ENCODE measurements around the gene GPR162.

The GPR162 gene, protein sequence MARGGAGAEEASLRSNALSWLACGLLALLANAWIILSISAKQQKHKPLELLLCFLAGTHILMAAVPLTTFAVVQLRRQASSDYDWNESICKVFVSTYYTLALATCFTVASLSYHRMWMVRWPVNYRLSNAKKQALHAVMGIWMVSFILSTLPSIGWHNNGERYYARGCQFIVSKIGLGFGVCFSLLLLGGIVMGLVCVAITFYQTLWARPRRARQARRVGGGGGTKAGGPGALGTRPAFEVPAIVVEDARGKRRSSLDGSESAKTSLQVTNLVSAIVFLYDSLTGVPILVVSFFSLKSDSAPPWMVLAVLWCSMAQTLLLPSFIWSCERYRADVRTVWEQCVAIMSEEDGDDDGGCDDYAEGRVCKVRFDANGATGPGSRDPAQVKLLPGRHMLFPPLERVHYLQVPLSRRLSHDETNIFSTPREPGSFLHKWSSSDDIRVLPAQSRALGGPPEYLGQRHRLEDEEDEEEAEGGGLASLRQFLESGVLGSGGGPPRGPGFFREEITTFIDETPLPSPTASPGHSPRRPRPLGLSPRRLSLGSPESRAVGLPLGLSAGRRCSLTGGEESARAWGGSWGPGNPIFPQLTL

DNA sequence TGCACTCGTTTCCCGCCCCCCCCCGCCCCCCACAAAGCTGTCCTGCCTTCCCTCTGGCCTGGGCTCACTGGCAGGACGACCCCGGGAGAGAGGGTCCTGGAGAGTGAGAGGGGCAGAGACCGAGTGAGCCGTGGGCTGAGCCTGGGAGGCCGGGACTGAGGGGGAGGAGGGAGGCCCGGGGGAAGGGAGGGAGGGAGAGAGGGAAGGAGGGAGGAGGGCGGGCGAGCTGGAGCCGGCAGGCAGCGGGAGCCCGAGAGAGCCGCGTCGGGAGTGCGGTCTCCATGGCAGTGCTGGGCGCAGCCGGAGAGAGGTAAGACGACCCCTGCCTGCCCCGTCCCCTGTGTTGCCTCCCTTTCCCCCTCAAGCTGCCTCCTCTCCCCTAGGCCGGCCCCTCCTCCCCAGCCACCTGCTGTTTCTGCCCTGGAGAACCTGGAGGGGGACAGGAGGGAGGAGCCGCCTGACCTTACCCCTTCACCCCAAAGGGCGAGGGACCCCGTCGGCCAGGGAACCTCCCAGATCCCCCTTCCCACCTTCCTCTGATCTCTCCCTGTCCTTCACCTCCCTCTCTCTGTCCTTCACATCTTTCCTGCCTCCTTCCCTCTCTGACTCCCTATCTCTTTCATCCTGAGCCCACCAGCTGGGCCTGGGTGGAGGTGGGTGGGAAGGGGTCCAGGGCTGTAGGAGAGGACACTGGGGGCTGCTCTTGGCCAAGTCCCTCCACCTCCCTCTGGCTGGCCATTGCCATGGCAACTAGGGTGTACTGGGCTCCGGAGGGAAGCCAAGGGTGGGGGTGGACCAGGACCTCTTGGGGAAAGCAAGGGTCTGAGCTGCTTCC, at the start of gene GPR162:
Gene GPR162, plus strand, starts transcription at position 231 of the 835 bp plus-strand sequence. CDS start 2,078 bp downstream, outside the sequence.
- no peak for DNase-seq

DNA sequence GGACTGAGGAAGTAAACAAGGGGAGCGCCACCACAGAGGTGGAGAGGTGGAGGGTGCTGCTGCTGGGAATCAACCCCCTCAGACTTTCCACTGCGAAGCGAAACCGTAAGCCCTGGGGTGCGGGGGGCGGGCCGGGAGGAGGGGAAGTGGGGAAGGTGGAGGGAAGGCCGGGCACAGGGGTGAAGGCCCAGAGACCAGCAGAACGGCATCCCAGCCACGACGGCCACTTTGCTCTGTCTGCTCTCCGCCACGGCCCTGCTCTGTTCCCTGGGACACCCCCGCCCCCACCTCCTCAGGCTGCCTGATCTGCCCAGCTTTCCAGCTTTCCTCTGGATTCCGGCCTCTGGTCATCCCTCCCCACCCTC, 49.3 kb upstream of the GPR162 start, which contains the start of gene LAG3:
Gene LAG3, plus strand, starts transcription at position 190 of the 365 bp plus-strand sequence. CDS start 333 bp downstream, outside the sequence.
- no peak for DNase-seq

DNA sequence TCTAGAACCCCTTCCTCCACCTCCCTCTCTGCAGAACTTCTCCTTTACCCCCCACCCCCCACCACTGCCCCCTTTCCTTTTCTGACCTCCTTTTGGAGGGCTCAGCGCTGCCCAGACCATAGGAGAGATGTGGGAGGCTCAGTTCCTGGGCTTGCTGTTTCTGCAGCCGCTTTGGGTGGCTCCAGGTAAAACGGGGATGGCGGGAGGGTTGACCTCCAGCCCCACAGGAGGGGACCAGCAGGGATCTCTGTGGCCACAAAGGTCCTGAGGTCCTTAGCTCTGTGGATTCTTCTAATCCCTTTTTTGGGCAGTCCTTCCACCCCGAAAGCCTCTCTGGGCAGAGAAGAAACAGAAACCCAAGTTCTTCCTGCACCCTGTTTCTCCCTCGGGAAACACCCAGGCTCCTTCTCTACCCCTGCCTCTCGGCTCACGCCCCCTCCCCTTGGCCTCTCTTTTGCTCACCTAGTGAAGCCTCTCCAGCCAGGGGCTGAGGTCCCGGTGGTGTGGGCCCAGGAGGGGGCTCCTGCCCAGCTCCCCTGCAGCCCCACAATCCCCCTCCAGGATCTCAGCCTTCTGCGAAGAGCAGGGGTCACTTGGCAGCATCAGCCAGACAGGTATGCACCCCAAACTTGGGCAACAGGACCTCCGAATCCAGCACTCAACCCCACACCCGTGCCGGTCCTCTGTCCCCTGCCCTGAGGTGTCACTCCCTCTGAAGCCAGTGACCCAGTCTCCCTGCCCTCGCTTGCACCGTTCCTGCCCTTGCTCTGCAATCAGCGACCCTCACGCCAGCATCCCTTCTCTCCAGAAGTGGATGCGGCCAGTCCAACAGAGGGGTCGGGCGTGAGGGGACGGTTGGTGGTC, 48.7 kb upstream of the GPR162 start:
- DNase-seq = no peak

DNA sequence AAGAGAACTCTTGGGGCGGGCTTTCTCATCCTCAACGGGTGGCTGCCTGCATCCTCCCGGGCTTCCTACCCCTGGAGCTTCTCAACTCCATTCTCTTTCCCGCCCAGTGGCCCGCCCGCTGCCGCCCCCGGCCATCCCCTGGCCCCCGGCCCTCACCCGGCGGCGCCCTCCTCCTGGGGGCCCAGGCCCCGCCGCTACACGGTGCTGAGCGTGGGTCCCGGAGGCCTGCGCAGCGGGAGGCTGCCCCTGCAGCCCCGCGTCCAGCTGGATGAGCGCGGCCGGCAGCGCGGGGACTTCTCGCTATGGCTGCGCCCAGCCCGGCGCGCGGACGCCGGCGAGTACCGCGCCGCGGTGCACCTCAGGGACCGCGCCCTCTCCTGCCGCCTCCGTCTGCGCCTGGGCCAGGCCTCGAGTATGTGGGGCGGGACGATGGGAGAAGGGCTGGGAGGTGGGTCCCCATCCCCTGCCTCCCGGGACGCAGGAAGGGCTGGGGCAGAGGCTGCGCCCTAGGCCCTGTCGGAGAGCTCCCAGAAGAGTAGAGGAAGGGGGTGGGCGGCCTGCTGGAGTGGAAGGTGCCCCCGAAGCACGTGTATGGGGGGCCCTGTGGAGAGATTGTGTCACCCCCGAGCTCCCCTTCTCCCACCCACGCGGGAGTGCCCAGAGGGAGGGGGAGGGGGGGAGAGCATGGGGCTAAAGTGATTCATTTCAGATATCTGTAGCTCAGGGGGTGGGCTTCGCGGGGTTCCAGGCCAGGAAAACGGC, 47.9 kb upstream of the GPR162 start:
- no peak for DNase-seq

DNA sequence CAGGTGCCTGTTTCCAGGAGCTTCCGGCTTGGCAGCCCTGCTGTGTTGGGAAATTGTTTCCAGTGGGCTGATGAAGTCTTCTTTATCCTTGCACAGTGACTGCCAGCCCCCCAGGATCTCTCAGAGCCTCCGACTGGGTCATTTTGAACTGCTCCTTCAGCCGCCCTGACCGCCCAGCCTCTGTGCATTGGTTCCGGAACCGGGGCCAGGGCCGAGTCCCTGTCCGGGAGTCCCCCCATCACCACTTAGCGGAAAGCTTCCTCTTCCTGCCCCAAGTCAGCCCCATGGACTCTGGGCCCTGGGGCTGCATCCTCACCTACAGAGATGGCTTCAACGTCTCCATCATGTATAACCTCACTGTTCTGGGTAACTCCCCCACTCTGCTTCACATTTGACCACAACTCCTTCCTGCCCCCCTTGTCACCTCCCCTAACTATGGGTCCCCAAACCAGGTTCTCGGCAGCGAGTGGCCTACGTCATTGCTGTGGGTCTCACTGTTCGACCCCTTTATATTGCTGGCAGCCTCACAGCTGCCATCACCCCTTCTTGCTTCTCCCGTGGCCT, 47.0 kb upstream of the GPR162 start:
- DNase-seq = peak; percentile 64

DNA sequence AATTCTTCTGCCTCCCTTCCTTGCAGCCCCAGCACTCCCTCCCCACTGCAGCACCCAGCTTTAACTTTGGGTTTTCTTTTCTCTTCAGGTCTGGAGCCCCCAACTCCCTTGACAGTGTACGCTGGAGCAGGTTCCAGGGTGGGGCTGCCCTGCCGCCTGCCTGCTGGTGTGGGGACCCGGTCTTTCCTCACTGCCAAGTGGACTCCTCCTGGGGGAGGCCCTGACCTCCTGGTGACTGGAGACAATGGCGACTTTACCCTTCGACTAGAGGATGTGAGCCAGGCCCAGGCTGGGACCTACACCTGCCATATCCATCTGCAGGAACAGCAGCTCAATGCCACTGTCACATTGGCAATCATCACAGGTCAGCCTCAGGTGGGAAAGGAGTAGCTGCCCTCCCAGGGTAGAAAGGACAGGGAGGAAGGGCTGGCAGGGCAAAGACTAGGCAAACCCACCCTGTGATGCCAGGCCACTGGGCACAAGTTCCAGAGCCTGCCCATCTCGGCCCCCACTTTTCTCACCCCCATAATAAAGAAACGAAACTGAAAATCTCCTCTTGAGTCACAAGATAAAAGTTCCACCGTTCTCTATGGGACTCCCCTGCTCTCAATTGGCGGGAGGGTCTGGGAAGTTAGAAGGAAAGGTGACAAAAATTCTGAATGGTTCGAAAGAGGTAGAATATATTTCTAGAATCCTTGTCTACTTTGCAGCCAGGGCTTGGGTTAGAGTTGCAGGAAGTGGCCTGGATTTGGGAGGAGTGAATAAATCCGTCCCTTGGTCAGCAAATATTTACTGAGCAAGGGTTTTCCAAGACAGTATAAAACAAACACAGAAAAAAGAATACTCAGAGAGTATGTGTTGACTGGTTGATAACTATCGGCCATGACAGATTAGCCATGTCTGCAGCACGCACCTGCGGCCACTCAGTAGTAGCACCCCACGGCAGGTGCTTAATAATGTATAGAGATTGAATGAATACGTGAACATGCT, 46.1 kb upstream of the GPR162 start:
- DNase-seq = no peak

DNA sequence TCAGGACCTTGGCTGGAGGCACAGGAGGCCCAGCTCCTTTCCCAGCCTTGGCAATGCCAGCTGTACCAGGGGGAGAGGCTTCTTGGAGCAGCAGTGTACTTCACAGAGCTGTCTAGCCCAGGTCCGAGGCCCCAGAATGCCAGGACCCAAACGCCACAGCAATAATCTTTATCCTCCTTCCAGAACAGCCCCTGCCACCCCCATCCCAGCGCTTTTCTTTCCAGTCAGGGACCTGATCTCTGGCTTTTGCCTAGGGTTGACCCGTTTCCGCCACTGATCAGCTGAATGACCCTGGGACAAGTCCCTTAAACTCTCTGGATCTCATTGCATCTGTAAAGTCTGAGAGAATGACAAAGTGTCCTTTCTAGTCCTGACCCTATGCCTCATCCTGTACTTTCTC, 44.2 kb upstream of the GPR162 start:
- DNase-seq = no peak

DNA sequence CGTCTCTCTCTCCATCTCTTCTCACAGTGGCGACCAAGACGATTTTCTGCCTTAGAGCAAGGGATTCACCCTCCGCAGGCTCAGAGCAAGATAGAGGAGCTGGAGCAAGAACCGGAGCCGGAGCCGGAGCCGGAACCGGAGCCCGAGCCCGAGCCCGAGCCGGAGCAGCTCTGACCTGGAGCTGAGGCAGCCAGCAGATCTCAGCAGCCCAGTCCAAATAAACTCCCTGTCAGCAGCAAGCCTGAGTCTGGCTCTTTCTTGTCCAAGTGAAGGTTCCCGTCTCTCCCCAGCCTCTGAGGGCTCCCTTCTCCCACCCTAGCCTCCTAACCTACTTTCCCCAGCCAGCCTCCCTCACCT, 43.4 kb upstream of the GPR162 start:
- DNase-seq = no peak

DNA sequence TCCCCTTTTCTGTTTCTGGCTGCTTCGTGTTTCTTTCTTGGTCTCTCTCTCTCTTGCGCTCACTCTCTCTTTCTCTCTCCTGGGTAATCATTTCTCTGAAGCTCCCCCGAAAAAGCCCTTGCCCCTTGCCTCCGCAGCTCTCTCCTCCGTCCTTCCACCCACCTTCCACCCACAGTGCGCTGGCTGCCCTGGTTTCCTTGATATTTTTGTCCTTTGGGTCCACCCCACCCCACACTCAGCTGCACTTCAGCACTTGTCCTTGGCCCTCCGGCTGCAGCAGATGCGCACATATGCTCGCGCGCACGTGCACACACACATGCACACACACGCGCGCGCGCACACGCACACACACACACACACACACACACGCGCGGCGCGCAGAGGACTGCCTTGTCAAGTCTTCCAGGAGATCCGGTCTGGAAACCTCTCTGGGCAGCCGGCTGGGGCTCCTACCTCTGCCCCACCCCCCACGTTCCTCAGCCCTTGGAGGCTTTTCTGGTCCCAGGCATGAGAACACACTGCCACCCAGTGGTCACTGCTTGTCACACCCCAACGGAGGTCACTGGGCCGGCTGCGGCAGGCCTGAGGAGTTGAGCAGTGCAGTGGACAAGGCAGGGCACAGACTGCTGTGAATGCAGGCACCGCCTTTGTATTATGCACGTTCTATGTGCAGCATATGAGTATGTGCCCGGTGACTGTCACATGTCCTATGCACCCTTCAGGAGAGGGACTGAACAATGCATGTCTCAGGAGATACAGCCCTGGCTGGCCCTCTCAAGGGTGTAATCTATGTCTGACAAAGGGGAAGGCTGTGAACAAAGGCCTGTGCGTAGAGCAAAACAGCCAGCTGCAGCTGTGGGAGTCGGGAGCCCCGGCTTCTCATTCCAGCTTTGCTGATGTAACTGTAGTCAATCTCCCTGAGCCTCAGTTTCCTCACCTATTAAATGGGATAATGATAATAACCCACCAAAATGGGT, 42.8 kb upstream of the GPR162 start:
- peak; percentile 85 for DNase-seq

DNA sequence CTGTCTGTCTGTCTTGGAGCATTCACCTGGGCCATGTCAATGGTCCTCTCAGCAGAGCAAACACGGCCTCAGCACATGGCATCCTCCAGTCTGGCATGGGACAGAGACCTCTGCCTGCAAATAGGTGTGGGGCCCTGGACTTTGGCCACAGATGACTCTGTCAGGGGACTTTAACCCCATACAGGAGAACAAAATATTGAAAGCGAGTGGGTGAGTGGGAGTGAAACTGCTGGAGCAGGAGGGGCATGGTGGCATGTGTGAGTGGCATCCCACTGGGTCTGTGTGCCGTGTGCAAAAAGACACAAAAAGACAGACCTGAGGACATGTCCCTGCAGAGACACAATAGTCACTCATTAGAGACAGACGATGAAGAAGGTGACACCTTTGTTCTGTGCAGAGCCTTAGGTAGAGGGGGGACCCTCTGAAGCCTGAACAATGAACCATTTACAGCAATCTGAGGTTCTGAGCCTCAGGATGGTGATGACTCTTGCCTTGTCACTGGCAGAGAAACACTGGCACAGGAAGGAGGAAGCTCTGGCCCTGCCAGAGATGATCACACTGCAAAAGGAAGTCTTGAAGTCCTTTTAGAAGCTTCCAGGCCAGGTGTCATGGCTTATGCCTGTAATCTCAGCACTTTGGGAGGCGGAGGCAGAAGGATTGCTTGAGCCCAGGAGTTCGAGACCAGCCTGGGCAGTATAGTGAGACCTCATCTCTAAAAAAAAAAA, 41.8 kb upstream of the GPR162 start:
- DNase-seq = no peak

DNA sequence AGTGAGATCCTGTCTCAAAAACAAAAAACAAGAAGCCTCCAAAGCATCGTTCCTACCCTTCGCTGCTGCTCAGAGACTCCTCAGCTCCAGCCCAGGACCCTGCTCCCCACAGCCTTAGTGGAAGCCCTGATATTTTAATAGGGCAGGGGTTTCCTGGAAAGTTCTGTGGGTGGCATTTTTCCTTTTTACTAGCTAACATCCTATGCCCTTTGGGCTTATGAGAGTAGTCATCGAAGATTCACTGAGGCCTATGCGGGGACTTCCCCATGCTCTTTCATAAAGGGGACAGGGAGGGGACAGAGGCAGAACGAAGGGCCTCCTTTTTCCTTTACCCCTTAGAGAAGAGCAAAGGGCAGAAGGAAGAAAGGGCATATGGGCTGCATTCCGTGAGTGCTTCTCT, 41.0 kb upstream of the GPR162 start:
- no peak for DNase-seq

DNA sequence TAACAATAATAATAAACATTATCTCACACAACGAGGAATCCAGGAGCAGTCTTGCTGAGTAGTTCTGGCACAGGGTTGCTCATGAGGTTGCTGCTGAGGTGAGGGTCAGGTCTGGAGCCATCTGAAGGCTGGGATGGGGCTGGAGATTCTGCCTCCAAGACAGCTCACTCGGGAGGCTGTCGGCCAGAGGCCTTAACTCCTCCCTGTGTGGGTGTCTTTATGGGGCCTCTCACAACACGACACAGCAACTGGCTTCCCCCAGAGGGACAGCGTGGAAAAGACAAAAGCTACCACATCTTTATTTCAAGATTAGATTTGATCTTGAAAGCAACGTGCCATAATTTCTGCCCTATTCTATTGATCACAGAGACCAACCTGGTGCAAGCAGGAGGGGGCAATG, 39.5 kb upstream of the GPR162 start:
- no peak for DNase-seq

DNA sequence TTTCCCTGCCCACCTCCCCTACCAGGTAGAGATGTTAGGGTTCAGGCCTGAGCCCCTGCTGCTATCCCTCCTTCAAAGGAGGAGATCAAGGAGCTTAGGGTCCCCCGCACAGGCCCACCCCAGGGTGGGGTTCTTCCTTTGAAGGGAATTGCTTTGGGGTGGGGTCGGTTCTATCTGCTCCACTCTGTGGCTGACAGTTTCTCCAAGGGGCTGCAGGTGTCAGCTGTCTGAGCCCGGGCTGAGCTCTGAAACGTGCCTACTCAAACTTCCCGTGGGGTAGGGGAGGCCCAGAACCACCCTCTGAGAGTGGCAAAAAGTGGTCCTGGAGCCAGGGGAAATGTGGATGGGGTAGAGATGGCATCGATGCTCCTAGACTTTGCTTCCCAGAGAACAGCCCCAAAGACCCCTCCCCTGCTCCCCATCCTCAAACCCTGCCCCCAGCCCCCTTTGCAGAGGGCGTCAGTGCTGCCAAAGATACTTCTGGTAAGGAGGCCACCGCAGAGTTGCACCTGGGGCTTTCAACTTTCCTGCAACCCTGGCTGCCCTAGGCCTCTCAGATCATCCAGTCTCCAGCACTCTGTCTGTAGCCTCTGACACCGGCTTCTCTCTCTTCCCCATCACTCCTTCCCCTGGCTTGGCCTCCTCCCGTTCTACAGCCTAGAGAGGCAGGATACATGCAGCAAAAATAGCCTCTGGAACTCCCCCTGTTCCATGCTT, 38.6 kb upstream of the GPR162 start:
- DNase-seq = no peak

DNA sequence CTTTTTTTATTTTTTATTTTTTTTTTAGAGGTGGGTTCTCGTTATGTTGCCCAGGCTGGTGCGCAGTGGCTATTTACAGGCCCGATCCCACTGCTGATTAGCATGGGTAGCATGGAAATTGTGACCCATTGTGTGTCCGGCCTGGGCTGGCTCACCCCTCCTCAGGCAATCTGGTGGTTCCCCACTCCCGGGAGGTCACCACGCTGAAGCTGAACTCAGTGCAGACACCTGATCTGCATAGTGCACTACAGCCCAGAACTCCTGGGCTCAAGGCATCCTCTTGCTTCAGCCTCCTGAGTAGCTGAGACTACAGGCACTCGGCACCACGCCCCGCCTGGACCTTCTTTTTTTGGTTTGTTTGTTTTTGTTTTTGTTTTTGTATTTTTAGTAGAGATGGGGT, 37.8 kb upstream of the GPR162 start:
- DNase-seq = no peak

DNA sequence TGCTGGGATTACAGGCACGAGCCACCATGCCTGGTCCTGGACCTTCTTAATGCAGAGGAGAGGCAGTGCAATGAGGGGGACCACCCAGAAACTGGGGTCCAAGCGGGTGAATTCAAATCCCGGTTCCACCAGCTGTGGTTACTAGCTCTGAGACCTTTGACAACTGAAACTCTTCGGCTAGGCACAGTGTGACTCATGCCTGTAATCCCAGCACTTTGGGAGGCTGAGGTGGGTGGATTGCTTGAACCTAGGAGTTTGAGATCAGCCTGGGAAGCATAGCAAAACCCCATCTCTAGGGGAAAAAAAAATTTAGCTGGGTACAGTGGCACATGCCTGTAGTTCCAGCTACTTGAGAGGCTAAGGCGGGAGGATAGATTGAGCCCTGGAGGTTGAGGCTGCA, 37.3 kb upstream of the GPR162 start:
- no peak for DNase-seq

DNA sequence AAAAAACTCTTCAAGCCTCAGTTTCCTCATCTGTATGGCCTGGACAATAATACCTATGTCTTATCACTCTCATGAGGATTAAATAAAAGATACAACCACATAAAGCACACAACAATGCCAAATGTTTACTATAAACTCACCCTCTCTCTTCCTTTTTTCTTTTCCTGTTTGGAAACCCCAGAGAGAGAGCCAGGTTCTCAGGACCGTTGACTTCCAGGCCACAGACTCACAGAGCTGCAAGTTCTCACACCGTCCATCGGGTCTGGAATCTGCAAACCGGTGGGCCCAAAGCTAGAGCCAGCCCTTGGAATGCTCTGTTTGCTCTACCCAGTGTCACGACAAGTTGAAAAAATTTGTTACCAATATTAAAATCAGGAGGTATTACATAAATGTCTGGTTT, 36.9 kb upstream of the GPR162 start:
- DNase-seq = no peak

DNA sequence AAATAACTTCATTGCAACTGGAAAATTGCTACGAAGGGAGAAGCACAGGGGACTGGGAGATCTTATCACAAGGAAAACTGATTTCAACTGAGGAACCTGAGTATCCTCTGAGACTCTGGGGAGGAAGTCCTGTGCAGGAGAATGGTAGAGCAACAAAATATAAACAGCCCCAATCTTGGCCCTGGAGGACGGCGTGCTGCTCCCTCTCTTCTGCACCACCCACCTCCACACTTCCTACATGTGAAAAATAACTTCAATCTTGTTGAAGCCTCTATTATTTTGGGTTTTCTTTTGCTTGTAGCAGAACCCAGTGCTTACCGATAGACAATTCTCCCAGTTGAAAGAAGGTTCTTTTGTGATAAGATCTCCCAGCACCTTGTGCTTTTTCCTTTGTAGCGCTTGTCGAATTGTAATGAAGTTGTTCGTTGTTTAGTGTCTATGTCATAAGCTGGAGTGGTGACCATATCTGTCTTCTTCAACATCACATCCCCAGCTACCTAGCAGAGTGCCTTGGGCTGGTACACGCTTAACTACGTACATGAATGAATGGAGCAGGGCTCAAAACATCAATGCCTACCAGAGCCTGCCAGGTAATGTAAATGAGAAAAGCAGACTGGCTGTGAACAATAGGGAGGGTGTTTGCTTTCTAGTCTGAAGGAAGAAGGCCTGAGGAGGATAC, 35.1 kb upstream of the GPR162 start:
- DNase-seq = no peak

Data from CD4-positive, alpha-beta T cell treated with Interleukin-4 for 4 hours (primary cell).